Measurements from ENCODE around the gene EPRS1. TPM values are rescaled to one million over a fixed set of nuclear protein-coding genes. Genes with fewer than 3 reads are reported as not detected.

The EPRS1 gene
- total and polyA plus RNA-seq, 9 of the 15 experiments (the other 6 are each of a cell fraction or from before 2014, with no cell fraction given): 129 to 291 (median 248) TPM

DNA sequence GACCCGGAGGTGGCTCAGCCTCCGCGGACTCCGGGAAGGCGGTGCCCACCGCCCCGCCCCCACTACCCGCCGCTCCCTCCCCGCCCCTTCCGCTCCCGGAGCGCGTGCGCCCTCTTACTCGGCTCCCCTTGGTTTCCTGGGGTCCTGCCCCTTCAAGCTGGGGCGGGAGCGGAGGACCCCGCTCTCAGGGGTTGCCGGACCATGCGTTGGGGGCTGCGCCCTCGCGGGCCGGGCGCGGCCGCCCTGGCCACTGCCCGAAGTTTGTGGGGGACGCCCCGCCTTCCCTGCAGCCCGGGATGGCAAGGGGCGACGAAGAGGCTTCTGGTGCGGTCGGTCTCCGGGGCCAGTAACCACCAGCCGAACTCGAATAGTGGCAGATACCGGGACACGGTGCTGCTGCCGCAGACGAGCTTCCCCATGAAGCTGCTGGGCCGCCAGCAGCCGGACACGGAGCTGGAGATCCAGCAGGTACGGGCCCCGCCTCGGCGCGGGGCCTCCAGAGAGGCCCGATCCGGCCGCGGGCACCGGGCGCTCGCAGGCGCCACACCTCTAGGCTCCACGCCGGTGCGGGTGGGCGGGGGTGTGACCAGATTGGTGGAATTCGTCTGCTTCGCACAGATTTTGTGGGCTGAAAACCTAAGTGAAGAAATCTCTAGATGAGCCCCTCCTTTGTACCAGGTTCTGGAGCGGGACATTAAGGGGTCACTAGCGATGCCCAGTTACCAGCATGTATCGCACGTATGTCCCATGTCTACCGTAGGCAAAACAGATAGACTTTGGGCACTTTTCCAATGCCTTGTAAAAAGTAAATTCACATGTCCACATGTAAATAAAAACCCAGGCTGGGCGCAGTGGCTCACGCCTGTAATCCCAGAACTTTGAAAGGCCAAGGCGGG lies 48.0 kb upstream of the EPRS1 start, which contains the start of gene IARS2:
Gene IARS2, plus strand, starts transcription at position 117 of the 896 bp plus-strand sequence. Its CDS starts 85 bp downstream, at position 202.
- no TSS peak for BruUV-seq (replicated peaks)
- no peak for FAIRE-seq
- no peak for TF ChIP-seq FOSL1 (tag; conservative IDR thresholded peaks at IDR 0.05)
- TF ChIP-seq CTBP1 (IDR thresholded peaks at IDR 0.05; ENCODE audit: borderline replicate concordance): peak; percentile 72; the same call in 1 of the 2 replicates
- TF ChIP-seq, protein P1, sequence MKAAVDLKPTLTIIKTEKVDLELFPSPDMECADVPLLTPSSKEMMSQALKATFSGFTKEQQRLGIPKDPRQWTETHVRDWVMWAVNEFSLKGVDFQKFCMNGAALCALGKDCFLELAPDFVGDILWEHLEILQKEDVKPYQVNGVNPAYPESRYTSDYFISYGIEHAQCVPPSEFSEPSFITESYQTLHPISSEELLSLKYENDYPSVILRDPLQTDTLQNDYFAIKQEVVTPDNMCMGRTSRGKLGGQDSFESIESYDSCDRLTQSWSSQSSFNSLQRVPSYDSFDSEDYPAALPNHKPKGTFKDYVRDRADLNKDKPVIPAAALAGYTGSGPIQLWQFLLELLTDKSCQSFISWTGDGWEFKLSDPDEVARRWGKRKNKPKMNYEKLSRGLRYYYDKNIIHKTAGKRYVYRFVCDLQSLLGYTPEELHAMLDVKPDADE (conservative IDR thresholded peaks at IDR 0.05; ENCODE audit: control insufficient read depth, low read depth, low read length): peak; percentile 68; the same call in 1 of the 2 replicates
- TF ChIP-seq ZNF197 (CRISPR knock-in tag; IDR thresholded peaks at IDR 0.05; ENCODE audit: low read depth): 0 out of 2 replicates have a peak, but pooled peaks have one; percentile 11
- 0 out of 2 replicates have a peak, but pooled peaks have one; percentile 34 for TF ChIP-seq GATA2 (CRISPR knock-in tag; IDR thresholded peaks at IDR 0.05)
- peak; percentile 53; the same call in 1 of the 2 replicates for TF ChIP-seq ZNF224 (CRISPR knock-in tag; IDR thresholded peaks at IDR 0.05)
- TF ChIP-seq HMG20B (CRISPR knock-in tag; IDR thresholded peaks at IDR 0.05): no peak
- no peak for TF ChIP-seq POLR3G (IDR thresholded peaks at IDR 0.05; ENCODE audit: extremely low read depth, insufficient read length, insufficient replicate concordance)
- peak; percentile 73; the same call in 1 of the 2 replicates for TF ChIP-seq HNRNPL (IDR thresholded peaks at IDR 0.05; ENCODE audit: low read depth, low read length)
- TF ChIP-seq, protein P2, sequence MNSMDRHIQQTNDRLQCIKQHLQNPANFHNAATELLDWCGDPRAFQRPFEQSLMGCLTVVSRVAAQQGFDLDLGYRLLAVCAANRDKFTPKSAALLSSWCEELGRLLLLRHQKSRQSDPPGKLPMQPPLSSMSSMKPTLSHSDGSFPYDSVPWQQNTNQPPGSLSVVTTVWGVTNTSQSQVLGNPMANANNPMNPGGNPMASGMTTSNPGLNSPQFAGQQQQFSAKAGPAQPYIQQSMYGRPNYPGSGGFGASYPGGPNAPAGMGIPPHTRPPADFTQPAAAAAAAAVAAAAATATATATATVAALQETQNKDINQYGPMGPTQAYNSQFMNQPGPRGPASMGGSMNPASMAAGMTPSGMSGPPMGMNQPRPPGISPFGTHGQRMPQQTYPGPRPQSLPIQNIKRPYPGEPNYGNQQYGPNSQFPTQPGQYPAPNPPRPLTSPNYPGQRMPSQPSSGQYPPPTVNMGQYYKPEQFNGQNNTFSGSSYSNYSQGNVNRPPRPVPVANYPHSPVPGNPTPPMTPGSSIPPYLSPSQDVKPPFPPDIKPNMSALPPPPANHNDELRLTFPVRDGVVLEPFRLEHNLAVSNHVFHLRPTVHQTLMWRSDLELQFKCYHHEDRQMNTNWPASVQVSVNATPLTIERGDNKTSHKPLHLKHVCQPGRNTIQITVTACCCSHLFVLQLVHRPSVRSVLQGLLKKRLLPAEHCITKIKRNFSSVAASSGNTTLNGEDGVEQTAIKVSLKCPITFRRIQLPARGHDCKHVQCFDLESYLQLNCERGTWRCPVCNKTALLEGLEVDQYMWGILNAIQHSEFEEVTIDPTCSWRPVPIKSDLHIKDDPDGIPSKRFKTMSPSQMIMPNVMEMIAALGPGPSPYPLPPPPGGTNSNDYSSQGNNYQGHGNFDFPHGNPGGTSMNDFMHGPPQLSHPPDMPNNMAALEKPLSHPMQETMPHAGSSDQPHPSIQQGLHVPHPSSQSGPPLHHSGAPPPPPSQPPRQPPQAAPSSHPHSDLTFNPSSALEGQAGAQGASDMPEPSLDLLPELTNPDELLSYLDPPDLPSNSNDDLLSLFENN (IDR thresholded peaks at IDR 0.05; ENCODE audit: low read depth in 2 of 2, low read length in 2 of 2): 0 out of 4 replicates have a peak, but pooled peaks of 1 of the 2 experiments have one; percentile 5
- TF ChIP-seq ZNF830 (CRISPR knock-in tag; IDR thresholded peaks at IDR 0.05): no peak
- 0 out of 2 replicates have a peak, but pooled peaks have one; percentile 36 for TF ChIP-seq ATF7 (IDR thresholded peaks at IDR 0.05)
- TF ChIP-seq FOXA3 (CRISPR knock-in tag; conservative IDR thresholded peaks at IDR 0.05 in 1 of 2, IDR thresholded peaks at IDR 0.05 in 1 of 2): peak in 1 of 2 experiments; percentile 49; a peak in 1 of 4 replicates
- TF ChIP-seq KDM1A (IDR thresholded peaks at IDR 0.05): peak; percentile 82 to 84
- no peak for TF ChIP-seq ZFPM2 (CRISPR knock-in tag; IDR thresholded peaks at IDR 0.05)
- peak; percentile 81 for TF ChIP-seq RBFOX2 (IDR thresholded peaks at IDR 0.05; ENCODE audit: low read depth, low read length)

More for the DNA sequence above, 48.0 kb upstream of the EPRS1 start, which contains the start of gene IARS2:
- 1% methylated on average over 59 of the region's 73 CpGs for WGBS (ENCODE audit: insufficient coverage, low coverage, missing lambda C conversion rate)
- in situ Hi-C loops (cut with MboI): no loop called here
- Histone ChIP-seq H3K4me3 (peak within 1 kb of the TSS; percentile 96), H3K36me3 (ENCODE audit: control insufficient read depth, insufficient read depth, low read length) (peaks cover 30% of the 10 kb centered on the region; the same call in 2 of the 3 replicates), H2AFZ (ENCODE audit: low read depth, low read length) (peak within 1 kb of the TSS; percentile 96), H3K27me3 (ENCODE audit: control insufficient read depth in 2 of 2, insufficient read depth in 2 of 2, low read length in 2 of 2) (no peaks in the 10 kb centered on the region), H4K20me1 (replicated peaks; ENCODE audit: control insufficient read depth, insufficient read depth, low read length) (no peaks in the 10 kb centered on the region), H3K9me1 (ENCODE audit: control insufficient read depth, insufficient read depth, low read length) (no peaks in the 10 kb centered on the region), H3K4me1 (replicated peaks in 1 of 2; ENCODE audit: control insufficient read depth in 2 of 2, insufficient read depth in 2 of 2, low read length in 2 of 2) (peaks cover 14 to 20% of the 10 kb centered on the region in 2 experiments; a peak in 4 of 5 replicates), H3K9me3 (replicated peaks; ENCODE audit: control insufficient read depth, insufficient read depth, low read depth, low read length) (no peaks in the 10 kb centered on the region), H3K4me2 (ENCODE audit: insufficient read depth, low read length) (peak within 1 kb of the TSS; percentile 90), H3K27ac (ENCODE audit: extremely low read depth, low read depth, low read length) (peak within 1 kb of the TSS; percentile 77), H3K9ac (ENCODE audit: insufficient read depth in 1 of 2, low read depth in 2 of 2, low read length in 2 of 2) (peak within 1 kb of the TSS; percentile 81 to 92), H3K79me2 (ENCODE audit: control insufficient read depth, insufficient read depth, low read length) (peaks cover 29% of the 10 kb centered on the region)
- CTCF ChIA-PET (ENCODE audit: low intra/inter-chr PET ratio): interaction anchor here (0.6 to 1.5 kb wide), 2 partner anchors 48 to 64 kb away, joined by 3 to 4 read pairs; partner anchors contain the start of gene EPRS1
- peak; percentile 83 for ATAC-seq
- POLR2A ChIA-PET: interaction anchor here (0.6 to 1.0 kb wide), 6 partner anchors 10 to 209 kb away, joined by 3 to 4 read pairs (median 3); no protein-coding TSS in a partner anchor
- DNase-seq (ENCODE audit: extremely low read depth in 1 of 4, low spot score in 3 of 4): peak; percentile 95 to 98 (median 98)
- intact Hi-C loops (cut with micrococcal nuclease): loop anchor here (1.0 to 5.0 kb wide), 2 partner anchors 48 to 167 kb away; partner anchors contain the start of genes EPRS1 and SLC30A10
